Activated T-cell treated with anti-CD3 and anti-CD28 coated beads, Interleukin-2, amount 50 U/mL, for 4 hours (primary cell): ENCODE results near the gene TMEM170B. TPM values are rescaled to one million over a fixed set of nuclear protein-coding genes. Genes with fewer than 3 reads are reported as not detected.
A peak's percentile ranks its signal among the peaks of the same experiment; 100 is the strongest.
"Not testable (repeated sequence)": the region's sequence is repeated elsewhere in the genome, so short reads cannot be mapped to it uniquely, and the experiment has no call there.

Experiments
- ATAC-seq, 2 donors: fragments of 200-7000 bp; cut with Tn5 transposase; one replicate each; pipeline ENCODE4 v1.10.0; 2021
- DNase-seq: peaks from one replicate; pipeline ENCODE4 v3.0.0-alpha.2; 2020
- H3K27me3 Mint-ChIP-seq: one replicate; pipeline ENCODE4 v1.8.0; 2021; ENCODE audit warnings: low read depth, mixed read lengths
- H3K36me3 Mint-ChIP-seq: one replicate; pipeline ENCODE4 v1.8.0; 2022; ENCODE audit warnings: mixed read lengths; ENCODE audit not compliant: insufficient read depth
- H3K4me1 Mint-ChIP-seq: one replicate; pipeline ENCODE4 v1.8.0; 2021; ENCODE audit warnings: low read depth, mixed read lengths
- H3K4me3 Mint-ChIP-seq: one replicate; pipeline ENCODE4 v1.8.0; 2021; ENCODE audit warnings: mild to moderate bottlenecking, moderate library complexity, mixed read lengths
- H3K9me3 Mint-ChIP-seq: one replicate; pipeline ENCODE4 v1.8.0; 2021; ENCODE audit warnings: mixed read lengths
- total RNA-seq, 3 donors: library from RNA; stranded (reverse); gene quantifications; one replicate each; pipeline ENCODE4 v1.2.1, GENCODE V29; 2021

Gene TMEM170B
- total RNA-seq, 3 donors from 2014 or later, result 1.1 to 1.6 (median 1.2) TPM

DNA sequence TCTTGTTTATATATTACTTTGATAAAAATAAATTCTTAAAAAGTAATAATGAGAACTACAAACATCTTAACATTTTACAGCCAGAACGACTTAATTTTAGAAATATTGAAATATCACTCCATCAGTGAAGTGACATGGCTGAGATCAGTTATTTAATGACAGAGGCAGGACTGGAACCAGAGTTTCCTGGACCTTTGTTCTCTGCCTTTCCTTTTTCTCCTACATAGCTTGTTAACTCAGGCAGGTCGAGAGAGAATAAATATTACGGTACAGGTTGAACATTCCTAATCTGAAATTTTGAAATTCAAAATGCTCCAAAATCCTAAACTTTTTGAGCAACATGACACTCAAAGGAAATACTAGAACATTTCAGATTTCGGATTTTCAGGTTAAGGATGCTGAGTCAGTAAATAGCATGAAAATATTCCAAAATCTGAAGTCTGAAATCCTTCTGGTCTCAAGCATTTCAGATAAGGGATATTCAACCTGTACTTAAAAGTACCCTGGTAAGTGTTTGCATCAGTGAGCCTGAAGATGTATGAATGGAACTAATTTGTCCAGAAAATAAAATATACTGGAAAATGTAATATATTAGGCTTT lies 6.5 kb downstream of the TMEM170B start:
- peaks cover 2% of the 10 kb centered on the region for H3K36me3 Mint-ChIP-seq
- ATAC-seq, result no peak
- no peaks in the 10 kb centered on the region for H3K27me3 Mint-ChIP-seq
- H3K4me3 Mint-ChIP-seq, result no peak overlapping the region
- H3K4me1 Mint-ChIP-seq, result no peaks in the 10 kb centered on the region
- H3K9me3 Mint-ChIP-seq, result no peaks in the 10 kb centered on the region
- DNase-seq, result no peak

GRCh38 chr6:11547846-11548245 lies 10.3 kb downstream of the TMEM170B start:
- H3K36me3 Mint-ChIP-seq, ATAC-seq, H3K4me1 Mint-ChIP-seq, H3K9me3 Mint-ChIP-seq, DNase-seq, H3K4me3 Mint-ChIP-seq, H3K27me3 Mint-ChIP-seq: not testable (repeated sequence)

DNA sequence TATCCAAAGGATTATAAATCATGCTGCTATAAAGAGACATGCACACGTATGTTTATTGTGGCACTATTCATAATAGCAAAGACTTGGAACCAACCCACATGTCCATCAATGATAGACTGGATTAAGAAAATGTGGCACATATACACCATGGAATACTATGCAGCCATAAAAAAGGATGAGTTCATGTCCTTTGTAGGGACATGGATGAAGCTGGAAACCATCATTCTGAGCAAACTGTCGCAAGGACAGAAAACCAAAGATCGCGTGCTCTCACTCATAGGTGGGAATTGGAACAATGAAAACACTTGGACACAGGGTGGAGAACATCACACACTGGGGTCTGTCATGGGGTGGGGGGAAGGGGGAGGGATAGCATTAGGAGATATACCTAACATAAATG lies 11.0 kb downstream of the TMEM170B start:
- not testable (repeated sequence) for H3K27me3 Mint-ChIP-seq, H3K4me1 Mint-ChIP-seq, DNase-seq, H3K36me3 Mint-ChIP-seq, H3K4me3 Mint-ChIP-seq, H3K9me3 Mint-ChIP-seq, ATAC-seq

- Mint-ChIP-seq H3K27me3 (no peaks in the 10 kb centered on the region), H3K4me1 (no peaks in the 10 kb centered on the region), H3K36me3 (peaks cover 2% of the 10 kb centered on the region), H3K9me3 (no peaks in the 10 kb centered on the region), H3K4me3 (no peak overlapping the region)
- ATAC-seq (no peak), DNase-seq (no peak)
Observed at GRCh38 chr6:11551053-11551452, 13.5 kb downstream of the TMEM170B start.

GRCh38 chr6:11552442-11552841 lies 14.9 kb downstream of the TMEM170B start:
- Mint-ChIP-seq H3K9me3 (no peaks in the 10 kb centered on the region), H3K36me3 (peaks cover 2% of the 10 kb centered on the region), H3K4me3 (no peak overlapping the region), H3K27me3 (no peaks in the 10 kb centered on the region), H3K4me1 (no peaks in the 10 kb centered on the region)
- DNase-seq (no peak), ATAC-seq (no peak)

GRCh38 chr6:11553824-11554223 lies 16.3 kb downstream of the TMEM170B start:
- DNase-seq, result no peak
- H3K4me3 Mint-ChIP-seq, result no peak overlapping the region
- no peaks in the 10 kb centered on the region for H3K4me1 Mint-ChIP-seq
- H3K36me3 Mint-ChIP-seq, result no peaks in the 10 kb centered on the region
- H3K9me3 Mint-ChIP-seq, result no peaks in the 10 kb centered on the region
- no peak for ATAC-seq
- no peaks in the 10 kb centered on the region for H3K27me3 Mint-ChIP-seq

GRCh38 chr6:11556309-11556708 lies 18.8 kb downstream of the TMEM170B start:
- no peak for DNase-seq
- H3K36me3 Mint-ChIP-seq, result no peaks in the 10 kb centered on the region
- ATAC-seq, result no peak

DNA sequence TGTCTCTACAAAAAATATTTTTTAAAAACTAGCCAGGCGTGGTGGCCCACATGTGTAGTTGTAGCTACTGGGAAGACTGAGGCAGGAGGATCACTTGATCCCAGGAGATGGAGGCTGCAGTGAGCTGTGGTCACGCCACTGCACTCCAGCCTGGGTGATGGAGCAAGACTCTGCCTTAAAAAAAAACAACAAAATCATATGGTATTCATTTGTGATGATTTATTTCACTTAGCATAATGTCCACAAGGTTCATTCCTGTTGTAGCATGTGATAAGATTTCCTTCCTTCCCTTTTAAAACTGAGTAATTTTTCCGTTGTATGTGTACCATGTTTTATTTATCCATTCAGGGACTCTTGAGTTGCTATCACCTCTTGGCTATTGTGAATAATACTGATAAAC lies 26.2 kb downstream of the TMEM170B start:
- no peaks in the 10 kb centered on the region for H3K4me1 Mint-ChIP-seq

More at GRCh38 chr6:11556309-11556708, 18.8 kb downstream of the TMEM170B start:
- no peaks in the 10 kb centered on the region for H3K4me1 Mint-ChIP-seq
- H3K9me3 Mint-ChIP-seq, result no peaks in the 10 kb centered on the region
- no peak overlapping the region for H3K4me3 Mint-ChIP-seq
- no peaks in the 10 kb centered on the region for H3K27me3 Mint-ChIP-seq

DNA sequence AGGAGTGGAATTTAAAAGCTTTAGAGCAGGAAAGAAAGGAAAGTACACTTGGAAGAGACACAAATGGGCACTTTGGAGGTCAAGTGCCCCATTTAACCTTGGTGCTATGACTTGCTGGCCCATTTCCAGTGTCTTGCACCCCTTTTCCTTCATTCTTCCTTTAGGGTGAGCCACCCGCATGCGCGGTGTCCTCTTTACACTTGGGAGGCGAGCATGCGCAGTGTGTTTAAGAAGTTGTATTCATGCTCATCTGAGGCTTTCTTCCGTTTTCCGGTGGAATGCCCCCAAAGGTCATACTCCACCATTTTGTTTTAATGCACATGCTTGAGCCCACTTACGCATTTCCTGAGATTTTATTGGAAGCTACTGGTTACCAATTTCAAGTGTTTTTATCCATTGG lies 29.1 kb downstream of the TMEM170B start:
- Mint-ChIP-seq H3K9me3 (no peaks in the 10 kb centered on the region), H3K4me1 (no peaks in the 10 kb centered on the region), H3K4me3 (no peak overlapping the region), H3K36me3 (peaks cover 10% of the 10 kb centered on the region), H3K27me3 (no peaks in the 10 kb centered on the region)
- DNase-seq, result no peak
- no peak for ATAC-seq

More for the DNA sequence above, 26.2 kb downstream of the TMEM170B start:
- Mint-ChIP-seq H3K36me3 (peaks cover 10% of the 10 kb centered on the region), H3K9me3 (no peaks in the 10 kb centered on the region), H3K27me3 (no peaks in the 10 kb centered on the region), H3K4me3 (no peak overlapping the region)
- DNase-seq (no peak), ATAC-seq (no peak)

DNA sequence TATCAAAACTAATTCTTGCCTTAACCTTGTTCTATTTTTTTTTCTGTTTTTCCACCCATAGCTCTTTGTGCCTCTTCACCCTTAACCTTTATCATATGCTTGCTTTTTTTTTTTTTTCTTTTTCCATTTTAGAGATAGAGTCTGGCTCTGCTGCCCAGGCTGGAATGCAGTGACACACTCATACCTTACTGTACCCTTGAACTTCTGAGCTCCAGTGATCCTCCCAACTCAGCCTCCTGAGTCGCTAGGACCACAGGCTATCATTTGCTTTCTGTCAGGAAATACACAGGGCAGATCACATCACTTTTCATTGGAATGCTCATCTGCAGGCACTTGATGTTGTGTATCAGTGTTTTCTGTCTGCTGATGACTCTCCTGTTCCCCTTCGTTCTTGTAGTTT lies 33.5 kb downstream of the TMEM170B start:
- H3K27me3 Mint-ChIP-seq, result no peaks in the 10 kb centered on the region
- H3K9me3 Mint-ChIP-seq, result no peaks in the 10 kb centered on the region
- H3K4me1 Mint-ChIP-seq, result no peaks in the 10 kb centered on the region
- H3K4me3 Mint-ChIP-seq, result no peak overlapping the region
- H3K36me3 Mint-ChIP-seq, result peaks cover 4% of the 10 kb centered on the region
- ATAC-seq (no peak), DNase-seq (no peak)

DNA sequence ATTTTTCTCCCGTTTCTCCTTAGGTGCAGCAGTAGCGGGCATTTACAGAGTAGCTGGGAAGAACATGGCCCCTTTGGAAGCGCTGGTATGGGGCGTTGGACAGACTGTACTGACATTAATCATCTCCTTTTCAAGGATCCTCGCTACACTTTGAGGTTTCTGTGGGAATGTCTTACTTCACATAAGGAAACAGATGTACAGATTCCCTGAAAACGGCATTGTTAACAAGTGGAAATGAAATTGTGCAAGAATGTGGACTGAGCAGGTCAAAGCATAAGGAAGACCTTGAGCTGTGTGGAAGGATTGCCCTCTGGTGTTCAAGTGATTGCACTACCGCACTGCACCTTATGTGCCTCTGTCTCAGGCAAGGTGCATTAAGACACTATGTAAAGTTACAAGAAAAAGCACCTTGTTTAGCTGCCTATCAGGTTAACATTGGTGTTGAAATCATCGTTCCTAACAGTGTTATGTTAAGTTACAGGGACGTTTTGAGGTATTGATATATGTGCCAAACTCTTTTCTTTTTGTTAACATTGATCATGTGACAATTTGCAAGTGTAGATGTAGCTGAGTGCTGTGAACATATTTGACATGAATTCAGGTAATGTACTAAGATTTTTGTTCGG lies 38.0 kb downstream of the TMEM170B start:
- DNase-seq (peak; percentile 22), ATAC-seq (peak; percentile 90 to 91)
- H3K27me3 Mint-ChIP-seq, result no peaks in the 10 kb centered on the region
- H3K4me3 Mint-ChIP-seq, result no peak overlapping the region
- no peaks in the 10 kb centered on the region for H3K4me1 Mint-ChIP-seq
- no peaks in the 10 kb centered on the region for H3K36me3 Mint-ChIP-seq
- no peaks in the 10 kb centered on the region for H3K9me3 Mint-ChIP-seq

DNA sequence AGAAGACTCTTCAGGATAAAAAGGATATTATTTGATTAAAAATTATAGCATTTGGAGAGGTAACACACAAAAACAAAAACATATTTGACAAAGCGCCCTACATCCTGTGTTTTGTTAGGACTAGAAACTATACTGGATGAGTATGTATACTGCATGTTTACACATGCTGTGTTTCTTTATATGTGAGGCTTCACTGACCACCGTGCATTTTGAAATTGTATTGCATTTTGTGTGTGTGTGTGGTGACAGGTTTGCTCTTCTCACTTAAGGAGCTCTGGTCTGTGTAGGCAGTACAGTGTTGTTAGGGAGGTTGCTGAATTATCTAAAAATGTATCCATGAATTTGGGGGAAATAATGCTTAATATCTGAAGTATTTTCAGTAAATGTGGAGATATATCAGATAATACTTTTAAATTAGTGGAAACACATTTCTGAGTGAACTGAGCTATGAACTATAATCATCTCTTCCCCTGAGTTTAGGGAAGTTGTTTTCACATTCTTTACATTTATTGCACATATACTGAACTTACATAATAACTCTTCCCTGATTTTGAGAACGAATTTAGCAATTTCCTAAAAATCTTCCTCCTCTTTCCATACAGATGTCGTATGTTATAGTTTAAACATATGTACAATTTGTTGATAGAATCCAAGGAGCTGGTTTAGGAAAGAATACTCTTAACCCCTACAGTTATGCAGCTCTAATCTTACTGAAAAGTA lies 43.3 kb downstream of the TMEM170B start:
- Mint-ChIP-seq H3K36me3 (no peaks in the 10 kb centered on the region), H3K4me3 (no peak overlapping the region), H3K27me3 (no peaks in the 10 kb centered on the region), H3K4me1 (no peaks in the 10 kb centered on the region), H3K9me3 (no peaks in the 10 kb centered on the region)
- no peak for DNase-seq
- no peak for ATAC-seq

GRCh38 chr6:11584244-11584643 lies 46.7 kb downstream of the TMEM170B start:
- Mint-ChIP-seq H3K9me3 (no peaks in the 10 kb centered on the region), H3K27me3 (no peaks in the 10 kb centered on the region), H3K4me1 (no peaks in the 10 kb centered on the region), H3K36me3 (no peaks in the 10 kb centered on the region), H3K4me3 (no peak overlapping the region)
- ATAC-seq, result no peak
- no peak for DNase-seq

DNA sequence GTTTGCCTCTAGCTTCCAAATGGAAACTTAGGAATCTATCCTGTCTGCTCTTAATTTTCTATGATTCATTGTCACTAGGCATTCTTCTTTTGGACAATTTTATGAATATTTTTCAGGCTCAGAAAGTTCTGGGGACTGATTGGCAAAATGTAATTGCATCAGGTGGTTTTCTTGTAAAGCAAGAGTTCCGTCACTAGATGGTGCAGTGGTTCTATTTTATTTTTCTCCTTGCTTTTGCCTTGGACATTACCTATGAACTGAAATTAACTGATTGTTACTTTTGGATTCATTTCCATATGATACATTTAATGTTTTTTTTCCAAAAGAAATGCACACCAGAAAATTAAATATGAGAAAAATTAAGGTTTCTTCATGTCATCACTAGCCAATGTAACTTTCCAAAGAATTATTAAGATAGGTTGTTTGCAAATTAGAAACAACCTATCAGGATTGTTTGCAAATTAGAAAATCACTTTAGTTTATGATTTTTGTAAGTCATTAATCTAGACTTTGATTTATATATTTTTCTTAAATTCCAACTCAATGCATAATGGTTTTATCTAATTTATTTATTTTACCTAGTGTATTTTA lies 48.0 kb downstream of the TMEM170B start:
- H3K9me3 Mint-ChIP-seq, result no peaks in the 10 kb centered on the region
- ATAC-seq (no peak), DNase-seq (no peak)
- no peaks in the 10 kb centered on the region for H3K4me1 Mint-ChIP-seq
- H3K4me3 Mint-ChIP-seq, result no peak overlapping the region
- no peaks in the 10 kb centered on the region for H3K36me3 Mint-ChIP-seq
- H3K27me3 Mint-ChIP-seq, result no peaks in the 10 kb centered on the region

DNA sequence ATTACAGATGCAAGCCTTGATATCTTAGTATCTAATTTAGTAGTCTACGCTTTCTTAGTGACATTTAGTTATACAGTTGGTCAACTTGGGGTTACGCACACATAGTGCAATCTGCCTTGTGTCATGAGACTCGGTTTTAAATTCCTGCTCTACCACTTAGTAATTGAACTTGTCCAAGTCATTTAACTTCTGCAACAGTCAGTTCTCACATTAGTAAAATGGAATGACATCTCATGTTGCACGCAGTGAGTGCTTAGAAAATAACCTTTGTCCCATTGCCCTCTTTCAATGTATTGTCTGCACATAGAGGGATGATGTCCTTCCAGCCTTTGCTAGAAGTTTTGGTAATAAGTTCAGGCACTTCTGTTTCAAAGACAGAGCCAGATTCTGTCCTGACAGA lies 48.6 kb downstream of the TMEM170B start:
- Mint-ChIP-seq H3K36me3 (no peaks in the 10 kb centered on the region), H3K27me3 (no peaks in the 10 kb centered on the region), H3K4me1 (no peaks in the 10 kb centered on the region), H3K9me3 (no peaks in the 10 kb centered on the region), H3K4me3 (no peak overlapping the region)
- no peak for ATAC-seq
- no peak for DNase-seq
